ENCODE results near the gene TNIK. TPM values are rescaled to one million over a fixed set of nuclear protein-coding genes. Genes with fewer than 3 reads are reported as not detected.

The TNIK gene
- total RNA-seq, 2 donors from 2014 or later, result 5.6 to 47.1 TPM

DNA sequence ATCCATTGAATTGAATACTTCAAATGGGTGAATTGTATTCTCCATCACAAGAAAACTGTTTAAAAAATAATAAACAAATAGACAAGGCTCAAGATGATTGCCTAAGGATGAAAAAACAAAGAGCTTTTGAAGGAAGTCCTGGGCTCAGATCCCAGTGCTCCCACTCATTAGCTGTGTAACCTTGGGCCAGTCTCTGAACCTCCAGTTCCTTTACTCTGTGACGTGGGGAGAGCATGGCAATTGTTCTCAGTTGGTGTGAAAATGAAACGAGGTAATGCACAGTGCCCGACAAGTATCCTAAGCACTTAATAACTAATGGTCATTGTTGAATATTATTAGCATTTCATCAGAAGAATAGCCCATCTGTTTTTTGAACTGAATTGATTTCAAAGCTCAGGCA, 40.7 kb downstream of the TNIK start:
- H3K9me3 ChIP-seq, result no peaks in the 10 kb centered on the region
- DNase-seq (ENCODE audit: low spot score), result no peak
- no peaks in the 10 kb centered on the region for H3K27me3 ChIP-seq (replicated peaks; ENCODE audit: insufficient read depth)
- H3K36me3 ChIP-seq, result no peaks in the 10 kb centered on the region
- 74% methylated on average over 3 of the region's 3 CpGs for WGBS
- no peak for TF ChIP-seq POLR2A (IDR thresholded peaks at IDR 0.05)
- TF ChIP-seq, protein P1, sequence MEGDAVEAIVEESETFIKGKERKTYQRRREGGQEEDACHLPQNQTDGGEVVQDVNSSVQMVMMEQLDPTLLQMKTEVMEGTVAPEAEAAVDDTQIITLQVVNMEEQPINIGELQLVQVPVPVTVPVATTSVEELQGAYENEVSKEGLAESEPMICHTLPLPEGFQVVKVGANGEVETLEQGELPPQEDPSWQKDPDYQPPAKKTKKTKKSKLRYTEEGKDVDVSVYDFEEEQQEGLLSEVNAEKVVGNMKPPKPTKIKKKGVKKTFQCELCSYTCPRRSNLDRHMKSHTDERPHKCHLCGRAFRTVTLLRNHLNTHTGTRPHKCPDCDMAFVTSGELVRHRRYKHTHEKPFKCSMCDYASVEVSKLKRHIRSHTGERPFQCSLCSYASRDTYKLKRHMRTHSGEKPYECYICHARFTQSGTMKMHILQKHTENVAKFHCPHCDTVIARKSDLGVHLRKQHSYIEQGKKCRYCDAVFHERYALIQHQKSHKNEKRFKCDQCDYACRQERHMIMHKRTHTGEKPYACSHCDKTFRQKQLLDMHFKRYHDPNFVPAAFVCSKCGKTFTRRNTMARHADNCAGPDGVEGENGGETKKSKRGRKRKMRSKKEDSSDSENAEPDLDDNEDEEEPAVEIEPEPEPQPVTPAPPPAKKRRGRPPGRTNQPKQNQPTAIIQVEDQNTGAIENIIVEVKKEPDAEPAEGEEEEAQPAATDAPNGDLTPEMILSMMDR (IDR thresholded peaks at IDR 0.05), result no peak
- no peak for TF ChIP-seq POLR2AphosphoS5 (IDR thresholded peaks at IDR 0.05)
- H3K4me3 ChIP-seq, result no peak overlapping the region
- no peaks in the 10 kb centered on the region for H3K4me1 ChIP-seq (replicated peaks)
- intact Hi-C loops (cut with DNase I), result no loop called here
- H3K27ac ChIP-seq, result no peak overlapping the region

DNA sequence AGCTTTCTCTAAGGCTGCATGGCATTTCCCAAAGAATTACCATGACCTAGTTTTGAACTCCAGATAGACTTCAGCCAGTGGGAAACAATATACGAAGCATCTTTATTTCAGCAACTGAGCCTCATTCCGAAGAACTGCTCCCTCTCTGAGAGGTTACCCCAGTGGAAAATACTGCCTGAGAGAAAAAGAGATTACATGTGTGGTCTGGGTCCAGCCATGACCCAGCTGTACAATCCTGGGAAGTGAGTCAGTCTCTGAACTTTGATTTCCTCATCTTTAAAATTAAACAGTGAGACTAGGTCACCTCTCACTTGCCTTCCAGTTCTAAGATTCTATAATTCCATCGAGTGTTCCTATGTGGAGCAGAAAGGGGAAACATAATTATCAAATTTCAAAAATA, 42.4 kb downstream of the TNIK start:
- intact Hi-C loops (cut with DNase I), result no loop called here
- no peak for DNase-seq (ENCODE audit: low spot score)
- Histone ChIP-seq H3K27ac (no peak overlapping the region), H3K9me3 (no peaks in the 10 kb centered on the region), H3K4me3 (no peak overlapping the region), H3K27me3 (replicated peaks; ENCODE audit: insufficient read depth) (no peaks in the 10 kb centered on the region), H3K4me1 (replicated peaks) (no peaks in the 10 kb centered on the region), H3K36me3 (no peaks in the 10 kb centered on the region)
- TF ChIP-seq, protein P1 (IDR thresholded peaks at IDR 0.05), result no peak
- TF ChIP-seq POLR2AphosphoS5 (IDR thresholded peaks at IDR 0.05), result no peak
- TF ChIP-seq POLR2A (IDR thresholded peaks at IDR 0.05), result no peak
- WGBS, result 88% methylated on average over 3 of the region's 3 CpGs

DNA sequence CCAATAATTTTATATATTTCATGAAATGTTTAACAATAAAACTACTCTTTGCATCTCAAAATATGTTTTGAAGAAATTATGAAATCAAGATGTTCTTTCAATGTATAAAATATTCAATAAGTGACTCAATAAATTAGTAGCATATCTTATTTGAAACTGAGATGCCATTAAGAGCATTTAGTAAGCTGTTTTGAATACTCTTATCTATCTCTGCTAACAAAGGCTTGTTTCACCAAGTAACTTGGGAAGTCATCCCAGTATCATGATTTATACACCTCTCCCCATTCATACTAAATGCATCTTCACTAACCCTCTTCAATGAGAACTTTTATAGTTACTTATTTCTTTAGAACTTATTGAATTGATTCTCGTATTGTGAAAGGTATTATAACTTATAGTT, 43.1 kb downstream of the TNIK start:
- Histone ChIP-seq H3K4me3 (no peak overlapping the region), H3K36me3 (no peaks in the 10 kb centered on the region), H3K27me3 (replicated peaks; ENCODE audit: insufficient read depth) (no peaks in the 10 kb centered on the region), H3K4me1 (replicated peaks) (no peaks in the 10 kb centered on the region), H3K9me3 (no peaks in the 10 kb centered on the region), H3K27ac (no peak overlapping the region)
- intact Hi-C loops (cut with DNase I), result no loop called here
- WGBS, result 53% methylated on average over 1 of the region's 1 CpG
- TF ChIP-seq POLR2A (IDR thresholded peaks at IDR 0.05) (no peak), POLR2AphosphoS5 (IDR thresholded peaks at IDR 0.05) (no peak)
- TF ChIP-seq, protein P1 (IDR thresholded peaks at IDR 0.05), result no peak
- no peak for DNase-seq (ENCODE audit: low spot score)

DNA sequence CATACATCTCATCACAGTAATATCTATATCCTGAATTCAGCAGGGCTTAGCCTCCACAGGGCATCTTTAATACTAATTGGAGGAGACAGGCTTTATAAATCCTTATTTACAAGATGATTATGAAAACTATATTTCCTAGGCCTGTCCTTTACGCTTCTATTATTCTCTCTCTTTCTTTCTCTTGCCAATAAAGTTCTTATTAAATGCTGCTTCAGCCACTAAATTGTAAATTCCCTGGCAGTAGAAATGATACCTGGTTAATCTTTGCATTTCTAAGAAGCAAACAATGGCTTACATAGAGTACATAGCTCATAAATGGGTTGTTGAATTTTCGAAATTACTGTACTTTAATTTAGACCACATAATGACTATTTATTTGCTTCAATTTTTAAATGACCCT, 43.5 kb downstream of the TNIK start:
- Histone ChIP-seq H3K27me3 (replicated peaks; ENCODE audit: insufficient read depth) (no peaks in the 10 kb centered on the region), H3K4me1 (replicated peaks) (no peaks in the 10 kb centered on the region), H3K4me3 (no peak overlapping the region), H3K27ac (no peak overlapping the region), H3K36me3 (no peaks in the 10 kb centered on the region), H3K9me3 (no peaks in the 10 kb centered on the region)
- no peak for DNase-seq (ENCODE audit: low spot score)
- 29% methylated on average over 2 of the region's 2 CpGs for WGBS
- intact Hi-C loops (cut with DNase I), result no loop called here
- TF ChIP-seq POLR2A (IDR thresholded peaks at IDR 0.05) (no peak), POLR2AphosphoS5 (IDR thresholded peaks at IDR 0.05) (no peak)
- TF ChIP-seq, protein P1 (IDR thresholded peaks at IDR 0.05), result no peak

DNA sequence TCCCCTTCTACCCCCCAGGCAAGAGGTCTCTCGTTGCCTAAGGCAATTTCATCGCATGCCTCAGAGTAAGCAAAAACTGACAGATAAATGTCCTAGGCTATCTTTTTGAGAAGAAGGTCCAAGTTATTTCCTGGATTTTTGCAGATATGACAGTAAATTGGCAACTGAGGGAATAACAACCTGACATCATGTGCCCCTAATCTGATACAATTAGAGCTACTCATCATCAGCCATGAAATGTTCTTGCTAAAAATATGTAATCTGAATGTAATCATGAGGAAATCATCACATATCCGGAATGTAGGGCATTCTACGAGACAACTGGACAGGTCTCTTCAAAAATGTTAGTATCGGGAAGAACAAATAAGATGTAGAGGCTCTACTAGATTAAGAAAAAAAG, 44.1 kb downstream of the TNIK start:
- Histone ChIP-seq H3K36me3 (no peaks in the 10 kb centered on the region), H3K4me1 (replicated peaks) (no peaks in the 10 kb centered on the region), H3K9me3 (no peaks in the 10 kb centered on the region), H3K27me3 (replicated peaks; ENCODE audit: insufficient read depth) (no peaks in the 10 kb centered on the region), H3K27ac (no peak overlapping the region), H3K4me3 (no peak overlapping the region)
- intact Hi-C loops (cut with DNase I), result no loop called here
- DNase-seq (ENCODE audit: low spot score), result no peak
- 76% methylated on average over 5 of the region's 5 CpGs for WGBS
- TF ChIP-seq, protein P1 (IDR thresholded peaks at IDR 0.05), result no peak
- no peak for TF ChIP-seq POLR2A (IDR thresholded peaks at IDR 0.05)
- no peak for TF ChIP-seq POLR2AphosphoS5 (IDR thresholded peaks at IDR 0.05)

Data from prostate gland (tissue), 2 donors.